RWPE2 (cell line): Measurements from ENCODE around the gene CC2D1A.

Source experiments
- ATAC-seq: fragments of 200-7000 bp; cut with Tn5 transposase; 3 replicates; pipeline ENCODE4 v1.9.1; 2021; ENCODE audit warnings: low read depth
- DNase-seq: peaks from one replicate; pipeline ENCODE4 v3.0.0-alpha.2; 2020; ENCODE audit warnings: low spot score
- H3K27ac ChIP-seq: fragments of 450-650 bp; 2 replicates; pipeline ENCODE4 v1.5.1; 2017; ENCODE audit warnings: mild to moderate bottlenecking; ENCODE audit not compliant: poor library complexity, severe bottlenecking
- H3K27me3 ChIP-seq: fragments of 250-450 bp; sonication (Bioruptor Pico); 2 replicates; pipeline ENCODE4 v1.5.1; 2021; ENCODE audit warnings: mild to moderate bottlenecking, moderate library complexity; ENCODE audit not compliant: insufficient read depth, poor library complexity, severe bottlenecking
- H3K36me3 ChIP-seq: fragments of 250-450 bp; sonication (Bioruptor Pico); 2 replicates; pipeline ENCODE4 v1.5.1; 2020; ENCODE audit warnings: low read depth, mild to moderate bottlenecking, moderate library complexity
- H3K4me1 ChIP-seq: fragments of 250-450 bp; sonication (Bioruptor Pico); 2 replicates; pipeline ENCODE4 v1.5.1; 2021; ENCODE audit warnings: mild to moderate bottlenecking, moderate library complexity; ENCODE audit not compliant: insufficient read depth, poor library complexity, severe bottlenecking
- H3K4me3 ChIP-seq: fragments of 250-450 bp; sonication (Bioruptor Pico); 2 replicates; pipeline ENCODE4 v1.5.1; 2021; ENCODE audit warnings: mild to moderate bottlenecking, moderate library complexity; ENCODE audit not compliant: severe bottlenecking
- H3K9me3 ChIP-seq: fragments of 250-450 bp; sonication (Bioruptor Pico); 2 replicates; pipeline ENCODE4 v1.5.1; 2021; ENCODE audit warnings: mild to moderate bottlenecking, moderate library complexity; ENCODE audit not compliant: severe bottlenecking
- TF ChIP-seq, protein P1 (sequence below): fragments of 450-650 bp; IDR thresholded peaks from one replicate; pipeline ENCODE4 v1.5.1; 2017; ENCODE audit warnings: mild to moderate bottlenecking, moderate library complexity; ENCODE audit not compliant: poor library complexity, severe bottlenecking

The CC2D1A gene

DNA sequence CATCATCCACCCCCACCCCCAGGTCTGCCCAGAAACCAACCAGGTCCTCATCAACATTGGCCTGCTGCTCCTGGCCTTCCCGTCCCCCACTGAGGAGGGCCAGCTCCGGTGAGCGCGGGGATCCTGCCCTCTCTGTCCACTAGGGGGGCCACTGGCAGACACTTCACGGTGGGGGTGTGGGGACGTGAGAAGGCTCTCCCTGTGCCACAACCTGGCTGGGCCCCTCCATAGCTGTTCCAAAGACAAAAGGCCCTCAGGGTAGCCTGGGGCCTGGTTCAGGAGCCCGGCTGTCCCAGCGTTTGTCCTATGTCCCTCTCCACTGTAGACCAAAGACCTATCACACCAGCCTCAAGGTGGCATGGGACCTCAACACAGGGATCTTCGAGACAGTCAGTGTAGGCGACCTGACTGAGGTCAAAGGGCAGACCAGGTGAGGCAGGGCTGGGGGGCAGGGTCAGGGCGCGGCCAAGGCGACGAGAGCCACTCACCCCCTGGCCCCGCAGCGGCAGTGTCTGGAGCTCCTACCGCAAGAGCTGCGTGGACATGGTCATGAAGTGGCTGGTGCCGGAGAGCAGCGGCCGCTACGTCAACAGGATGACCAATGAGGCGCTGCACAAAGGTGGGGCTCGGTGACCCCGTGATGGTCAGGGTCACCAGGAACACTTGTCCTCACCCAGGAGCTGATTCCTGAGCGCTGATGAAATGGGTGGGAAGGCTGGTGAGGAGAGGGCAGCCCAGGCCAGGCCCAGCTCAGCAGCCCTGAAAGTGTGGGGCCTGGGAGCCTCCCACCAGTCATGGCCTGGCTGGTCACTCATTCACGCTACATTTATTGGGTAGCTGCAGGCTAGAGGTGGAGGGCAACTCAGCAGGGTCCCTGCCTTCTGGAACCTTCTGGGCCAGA, 54.2 kb downstream of the CC2D1A start:
- Histone ChIP-seq H3K36me3 (peaks cover 54% of the 10 kb centered on the region), H3K9me3 (no peaks in the 10 kb centered on the region), H3K4me1 (no peaks in the 10 kb centered on the region), H3K4me3 (no peak overlapping the region), H3K27me3 (no peaks in the 10 kb centered on the region), H3K27ac (no peak overlapping the region)
- ATAC-seq (peak; percentile 19; the same call in 1 of the 3 replicates), DNase-seq (no peak)
- TF ChIP-seq, protein P1, sequence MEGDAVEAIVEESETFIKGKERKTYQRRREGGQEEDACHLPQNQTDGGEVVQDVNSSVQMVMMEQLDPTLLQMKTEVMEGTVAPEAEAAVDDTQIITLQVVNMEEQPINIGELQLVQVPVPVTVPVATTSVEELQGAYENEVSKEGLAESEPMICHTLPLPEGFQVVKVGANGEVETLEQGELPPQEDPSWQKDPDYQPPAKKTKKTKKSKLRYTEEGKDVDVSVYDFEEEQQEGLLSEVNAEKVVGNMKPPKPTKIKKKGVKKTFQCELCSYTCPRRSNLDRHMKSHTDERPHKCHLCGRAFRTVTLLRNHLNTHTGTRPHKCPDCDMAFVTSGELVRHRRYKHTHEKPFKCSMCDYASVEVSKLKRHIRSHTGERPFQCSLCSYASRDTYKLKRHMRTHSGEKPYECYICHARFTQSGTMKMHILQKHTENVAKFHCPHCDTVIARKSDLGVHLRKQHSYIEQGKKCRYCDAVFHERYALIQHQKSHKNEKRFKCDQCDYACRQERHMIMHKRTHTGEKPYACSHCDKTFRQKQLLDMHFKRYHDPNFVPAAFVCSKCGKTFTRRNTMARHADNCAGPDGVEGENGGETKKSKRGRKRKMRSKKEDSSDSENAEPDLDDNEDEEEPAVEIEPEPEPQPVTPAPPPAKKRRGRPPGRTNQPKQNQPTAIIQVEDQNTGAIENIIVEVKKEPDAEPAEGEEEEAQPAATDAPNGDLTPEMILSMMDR: peak; percentile 11

DNA sequence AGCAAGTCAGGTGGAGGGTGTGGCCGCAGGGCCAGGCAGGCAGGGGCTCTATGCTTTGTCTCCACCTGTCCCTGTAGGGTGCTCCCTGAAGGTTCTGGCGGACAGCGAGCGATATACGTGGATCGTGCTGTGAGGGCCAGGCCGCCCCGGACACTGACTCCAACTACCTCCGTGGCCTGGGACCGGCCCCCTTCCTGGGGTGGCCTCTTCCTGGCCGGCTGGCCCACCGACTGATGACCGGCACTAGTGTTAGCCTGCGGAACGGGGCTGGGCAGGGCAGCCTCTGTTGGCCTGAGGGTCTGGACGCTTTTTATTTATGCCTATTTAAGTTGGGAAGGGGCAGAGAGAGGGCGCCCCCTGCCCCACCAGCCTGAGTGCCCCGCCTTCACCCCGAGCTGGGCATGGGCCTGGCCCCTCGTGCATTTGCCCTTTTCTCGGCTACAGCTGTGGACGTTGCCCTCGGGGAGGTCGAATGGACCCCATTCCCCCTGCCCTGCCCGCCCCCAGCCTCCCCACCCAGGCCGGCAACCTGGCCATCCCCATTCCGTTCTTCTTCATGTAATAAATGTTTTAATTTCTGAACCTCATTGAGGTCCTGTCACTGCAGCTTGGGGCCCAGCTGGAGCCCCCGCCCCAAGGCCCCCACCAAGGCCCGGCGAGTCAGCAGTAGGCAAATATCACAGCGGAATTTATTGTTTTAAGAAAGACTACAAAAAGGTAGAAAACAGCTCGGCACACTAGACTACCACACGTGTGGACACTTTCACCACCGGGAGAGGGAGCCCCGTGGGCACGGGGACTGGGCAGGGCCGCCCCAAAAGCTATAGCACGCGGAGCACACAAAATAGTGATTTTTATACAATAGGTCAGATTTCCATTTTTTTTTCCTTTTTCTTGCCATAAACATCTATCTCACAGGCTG, 55.1 kb downstream of the CC2D1A start:
- no peaks in the 10 kb centered on the region for H3K4me1 ChIP-seq
- no peaks in the 10 kb centered on the region for H3K27me3 ChIP-seq
- no peak overlapping the region for H3K4me3 ChIP-seq
- H3K27ac ChIP-seq: no peak overlapping the region
- ATAC-seq (no peak), DNase-seq (no peak)
- H3K36me3 ChIP-seq: peaks cover 44% of the 10 kb centered on the region
- H3K9me3 ChIP-seq: no peaks in the 10 kb centered on the region
- TF ChIP-seq, protein P1: no peak

DNA sequence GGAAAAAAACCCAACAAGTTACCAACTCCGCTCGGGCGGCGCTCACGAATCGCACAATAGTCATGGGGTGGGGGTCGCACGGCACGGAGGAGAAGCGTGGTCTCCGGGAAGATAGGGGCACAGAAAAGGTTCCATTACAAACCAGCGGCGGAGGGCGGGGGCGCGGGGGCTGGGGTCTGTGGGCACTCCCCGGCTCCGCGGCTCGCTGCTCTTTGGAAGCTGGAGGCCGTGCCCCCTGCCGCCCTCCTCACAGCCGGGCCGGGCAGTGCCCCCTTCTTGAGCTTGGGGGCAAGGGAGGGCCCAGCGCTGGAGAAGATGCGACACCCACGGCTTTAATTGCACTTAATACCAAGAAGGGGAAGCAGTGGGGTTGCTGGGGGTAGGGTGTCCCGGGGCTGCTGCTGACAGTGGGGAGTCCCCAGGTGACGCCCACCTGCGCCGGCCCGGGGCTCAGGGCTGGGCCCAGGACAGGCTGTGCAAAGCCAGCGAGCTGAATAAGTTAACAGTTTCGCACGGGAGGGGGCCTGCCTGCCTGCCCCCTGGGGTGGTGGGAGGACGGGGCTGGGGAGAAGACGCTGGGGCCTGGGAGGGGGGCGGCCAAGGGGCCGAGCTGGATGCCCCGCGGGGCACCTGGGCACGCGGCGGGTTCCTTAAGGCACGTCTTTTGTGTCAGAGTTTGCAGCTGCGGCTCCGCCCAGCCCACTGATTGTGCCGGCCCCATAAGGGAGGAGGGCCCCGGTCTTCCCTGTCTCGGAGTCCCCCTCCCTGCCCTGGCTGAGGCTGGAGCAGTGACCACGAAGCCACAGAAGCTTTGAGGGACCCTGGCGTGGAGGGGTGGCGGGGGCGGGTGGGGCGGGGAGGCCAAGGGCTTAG, 56.1 kb downstream of the CC2D1A start:
- DNase-seq (no peak), ATAC-seq (no peak)
- no peaks in the 10 kb centered on the region for H3K27me3 ChIP-seq
- peaks cover 35% of the 10 kb centered on the region for H3K36me3 ChIP-seq
- no peaks in the 10 kb centered on the region for H3K9me3 ChIP-seq
- H3K4me1 ChIP-seq: no peaks in the 10 kb centered on the region
- H3K4me3 ChIP-seq: no peak overlapping the region
- TF ChIP-seq, protein P1: no peak
- no peak overlapping the region for H3K27ac ChIP-seq

DNA sequence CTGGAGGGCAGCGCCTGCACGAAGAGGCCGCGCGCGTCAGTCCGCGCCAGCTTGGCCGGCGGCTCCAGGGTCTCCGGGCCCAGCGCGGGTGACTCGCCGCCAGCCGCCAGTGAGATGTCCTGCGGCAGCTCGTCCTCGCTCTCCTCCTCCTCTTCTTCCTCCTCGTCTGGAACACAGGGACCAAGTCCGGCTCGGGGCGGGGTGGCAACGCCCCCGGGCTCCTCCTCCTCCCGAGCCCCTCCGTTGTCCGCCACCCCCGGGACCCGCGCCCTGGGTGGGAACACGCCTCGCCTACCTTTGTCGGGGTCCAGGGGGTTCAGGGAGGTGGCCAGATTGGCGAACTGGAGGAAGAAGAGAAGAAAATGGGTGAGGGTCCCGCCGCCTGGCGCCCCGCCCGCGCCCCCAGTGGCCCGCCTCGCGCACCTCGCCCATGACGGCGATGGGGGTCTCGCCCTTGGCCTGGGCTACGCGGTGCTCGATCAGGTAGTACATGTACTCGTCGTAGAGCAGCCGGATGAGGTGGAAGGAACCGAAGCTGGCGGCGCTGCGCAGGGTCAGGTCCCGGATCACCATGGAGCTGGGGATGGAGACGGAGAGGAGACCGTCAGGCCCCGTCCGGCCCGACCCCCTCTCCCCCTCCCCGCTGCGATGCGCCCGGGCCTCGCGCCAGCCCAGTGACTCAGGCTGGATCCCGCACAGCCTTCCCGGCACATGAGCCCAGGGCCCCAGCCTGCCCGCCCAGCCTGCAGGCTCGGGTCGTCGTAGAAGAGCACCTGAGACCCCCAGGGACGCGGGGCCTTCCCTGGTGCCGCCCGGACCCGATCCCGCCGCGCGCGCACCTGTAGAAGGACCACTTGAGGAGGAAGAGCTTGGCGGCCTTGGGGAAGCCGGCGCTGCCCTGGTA, 57.0 kb downstream of the CC2D1A start:
- no peak overlapping the region for H3K27ac ChIP-seq

More for the DNA sequence above, 57.0 kb downstream of the CC2D1A start:
- TF ChIP-seq, protein P1: no peak
- H3K27me3 ChIP-seq: no peaks in the 10 kb centered on the region
- H3K9me3 ChIP-seq: no peaks in the 10 kb centered on the region
- DNase-seq (no peak), ATAC-seq (no peak)
- H3K4me1 ChIP-seq: no peaks in the 10 kb centered on the region
- H3K36me3 ChIP-seq: peaks cover 34% of the 10 kb centered on the region
- no peak overlapping the region for H3K4me3 ChIP-seq
